MM.1S (cell line): ENCODE measurements around the gene SAMD4A.

ENCODE experiments used
- DNase-seq: peaks from one replicate; pipeline ENCODE4 v3.0.0-alpha.2; 2015
- H2AFZ ChIP-seq: fragments of 300-600 bp; sonication (generic); 2 replicates; pipeline ENCODE4 v1.6.0; 2016; ENCODE audit warnings: antibody characterized with exemption, low read length
- H3F3A ChIP-seq: fragments of 300-600 bp; sonication (generic); 2 replicates; pipeline ENCODE4 v1.6.1; 2016; ENCODE audit warnings: mild to moderate bottlenecking, antibody characterized with exemption, low read length, moderate library complexity, mixed read lengths; ENCODE audit not compliant: insufficient read depth
- H3K27ac ChIP-seq: fragments of 300-600 bp; sonication (generic); 2 replicates; pipeline ENCODE4 v1.5.1; 2016; ENCODE audit warnings: mild to moderate bottlenecking, low read length
- H3K27me3 ChIP-seq: fragments of 300-600 bp; sonication (generic); replicated peaks from 2 replicates; pipeline ENCODE4 v1.6.0; 2016; ENCODE audit warnings: low read length; ENCODE audit not compliant: insufficient read depth
- H3K36me3 ChIP-seq: fragments of 300-600 bp; sonication (generic); replicated peaks from 2 replicates; pipeline ENCODE4 v1.6.1; 2016; ENCODE audit warnings: mild to moderate bottlenecking, low read length, mixed read lengths; ENCODE audit not compliant: insufficient read depth
- H3K4me1 ChIP-seq: fragments of 300-600 bp; sonication (generic); 2 replicates; pipeline ENCODE4 v1.6.1; 2016; ENCODE audit warnings: low read length, mixed read lengths
- H3K4me2 ChIP-seq: fragments of 300-600 bp; sonication (generic); 2 replicates; pipeline ENCODE4 v1.6.0; 2016; ENCODE audit warnings: low read depth, low read length
- H3K4me3 ChIP-seq: fragments of 300-600 bp; sonication (generic); 2 replicates; pipeline ENCODE4 v1.5.1; 2016; ENCODE audit warnings: low read length, mixed read lengths
- H3K79me2 ChIP-seq: fragments of 300-600 bp; sonication (generic); 2 replicates; pipeline ENCODE4 v1.6.1; 2016; ENCODE audit warnings: mixed run types, low read length, mixed read lengths
- H3K9ac ChIP-seq: fragments of 300-600 bp; sonication (generic); 2 replicates; pipeline ENCODE4 v1.6.1; 2016; ENCODE audit warnings: low read length, mixed read lengths
- H3K9me2 ChIP-seq: fragments of 300-600 bp; sonication (generic); replicated peaks from 2 replicates; pipeline ENCODE4 v1.6.1; 2016; ENCODE audit warnings: mild to moderate bottlenecking, low read length, mixed read lengths; ENCODE audit not compliant: insufficient read depth
- H3K9me3 ChIP-seq: fragments of 300-600 bp; sonication (generic); replicated peaks from 2 replicates; pipeline ENCODE4 v1.6.1; 2016; ENCODE audit warnings: mild to moderate bottlenecking, low read length, mixed read lengths; ENCODE audit not compliant: insufficient read depth
- H4K20me1 ChIP-seq: fragments of 300-600 bp; sonication (generic); 2 replicates; pipeline ENCODE4 v1.6.1; 2016; ENCODE audit warnings: mild to moderate bottlenecking, low read length, moderate library complexity, mixed read lengths; ENCODE audit not compliant: insufficient read depth
- EZH2 ChIP-seq: fragments of 300-600 bp; sonication (generic); optimal IDR thresholded peaks from 2 replicates; pipeline ENCODE3; 2017; ENCODE audit warnings: low read depth, mild to moderate bottlenecking, antibody characterized with exemption, low read length, mixed read lengths
- EZH2phosphoT487 ChIP-seq: fragments of 300-600 bp; sonication (generic); IDR thresholded peaks from 2 replicates; pipeline ENCODE4 v1.6.1; 2018; ENCODE audit warnings: antibody characterized with exemption, low read length
- TF ChIP-seq, protein P1 (sequence below): fragments of 300-600 bp; sonication (generic); IDR thresholded peaks from 2 replicates; pipeline ENCODE4 v1.5.1; 2016; ENCODE audit warnings: antibody characterized with exemption, low read length, mixed read lengths

Gene SAMD4A

DNA sequence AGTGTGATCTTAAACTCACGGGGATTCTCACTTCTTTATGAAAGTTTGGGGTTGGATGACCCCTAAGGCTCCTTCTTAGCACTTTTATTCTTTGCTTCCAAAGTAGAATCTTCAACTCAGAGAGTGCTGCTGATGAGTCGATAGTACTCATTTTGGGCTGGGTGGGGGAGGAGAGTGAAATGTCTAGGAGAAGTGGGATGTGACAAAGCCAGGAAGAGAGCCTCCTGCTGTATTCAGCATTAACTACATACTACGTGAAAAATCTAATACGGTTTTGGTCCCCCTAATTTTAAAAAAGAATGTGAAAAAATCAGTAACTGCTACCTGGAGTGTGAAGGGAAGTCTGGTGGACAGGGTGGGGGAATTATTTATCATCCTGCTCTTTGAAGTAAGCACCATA, 148.3 kb downstream of the SAMD4A start:
- H2AFZ ChIP-seq = no peak overlapping the region
- H3K27me3 ChIP-seq = no peaks in the 10 kb centered on the region
- H3K4me2 ChIP-seq = no peak overlapping the region
- H4K20me1 ChIP-seq = no peaks in the 10 kb centered on the region
- TF ChIP-seq, protein P1, sequence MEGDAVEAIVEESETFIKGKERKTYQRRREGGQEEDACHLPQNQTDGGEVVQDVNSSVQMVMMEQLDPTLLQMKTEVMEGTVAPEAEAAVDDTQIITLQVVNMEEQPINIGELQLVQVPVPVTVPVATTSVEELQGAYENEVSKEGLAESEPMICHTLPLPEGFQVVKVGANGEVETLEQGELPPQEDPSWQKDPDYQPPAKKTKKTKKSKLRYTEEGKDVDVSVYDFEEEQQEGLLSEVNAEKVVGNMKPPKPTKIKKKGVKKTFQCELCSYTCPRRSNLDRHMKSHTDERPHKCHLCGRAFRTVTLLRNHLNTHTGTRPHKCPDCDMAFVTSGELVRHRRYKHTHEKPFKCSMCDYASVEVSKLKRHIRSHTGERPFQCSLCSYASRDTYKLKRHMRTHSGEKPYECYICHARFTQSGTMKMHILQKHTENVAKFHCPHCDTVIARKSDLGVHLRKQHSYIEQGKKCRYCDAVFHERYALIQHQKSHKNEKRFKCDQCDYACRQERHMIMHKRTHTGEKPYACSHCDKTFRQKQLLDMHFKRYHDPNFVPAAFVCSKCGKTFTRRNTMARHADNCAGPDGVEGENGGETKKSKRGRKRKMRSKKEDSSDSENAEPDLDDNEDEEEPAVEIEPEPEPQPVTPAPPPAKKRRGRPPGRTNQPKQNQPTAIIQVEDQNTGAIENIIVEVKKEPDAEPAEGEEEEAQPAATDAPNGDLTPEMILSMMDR = no peak
- TF ChIP-seq EZH2phosphoT487 = no peak
- TF ChIP-seq EZH2 = no peak
- DNase-seq = no peak
- no peak overlapping the region for H3K4me3 ChIP-seq
- no peaks in the 10 kb centered on the region for H3F3A ChIP-seq
- peaks cover 15% of the 10 kb centered on the region; the same call in 1 of the 2 replicates for H3K4me1 ChIP-seq
- H3K9me3 ChIP-seq = no peaks in the 10 kb centered on the region
- H3K27ac ChIP-seq = no peak overlapping the region
- H3K9ac ChIP-seq = no peak overlapping the region
- H3K36me3 ChIP-seq = no peaks in the 10 kb centered on the region
- no peaks in the 10 kb centered on the region for H3K79me2 ChIP-seq
- H3K9me2 ChIP-seq = no peaks in the 10 kb centered on the region

DNA sequence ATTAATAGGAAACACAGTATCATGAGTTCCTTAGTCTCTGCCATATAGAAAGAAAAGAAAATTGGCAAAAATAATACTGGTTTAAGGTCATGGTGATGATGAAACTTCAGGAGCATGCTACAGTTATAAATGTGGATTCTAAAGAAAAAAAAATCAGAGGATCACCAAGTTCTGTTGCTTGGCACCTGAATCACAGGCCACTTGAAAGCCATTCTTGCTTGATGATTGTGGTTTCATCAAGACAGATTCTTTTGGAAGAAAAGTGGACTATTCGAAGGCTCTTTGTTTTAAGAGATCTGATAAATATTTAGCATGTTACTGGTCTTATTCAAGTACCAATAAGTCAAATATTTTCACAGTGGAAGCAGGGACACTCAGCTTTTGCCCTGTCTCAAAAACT, 148.9 kb downstream of the SAMD4A start:
- Histone ChIP-seq H3F3A (no peaks in the 10 kb centered on the region), H4K20me1 (no peaks in the 10 kb centered on the region), H3K9me2 (no peaks in the 10 kb centered on the region), H3K9ac (no peak overlapping the region), H3K27ac (no peak overlapping the region), H3K9me3 (no peaks in the 10 kb centered on the region), H3K4me1 (peaks cover 15% of the 10 kb centered on the region; the same call in 1 of the 2 replicates), H3K4me2 (no peak overlapping the region), H3K27me3 (no peaks in the 10 kb centered on the region), H2AFZ (no peak overlapping the region), H3K79me2 (no peaks in the 10 kb centered on the region), H3K36me3 (no peaks in the 10 kb centered on the region), H3K4me3 (no peak overlapping the region)
- DNase-seq = no peak
- TF ChIP-seq, protein P1 = no peak
- TF ChIP-seq EZH2 = no peak
- TF ChIP-seq EZH2phosphoT487 = no peak

DNA sequence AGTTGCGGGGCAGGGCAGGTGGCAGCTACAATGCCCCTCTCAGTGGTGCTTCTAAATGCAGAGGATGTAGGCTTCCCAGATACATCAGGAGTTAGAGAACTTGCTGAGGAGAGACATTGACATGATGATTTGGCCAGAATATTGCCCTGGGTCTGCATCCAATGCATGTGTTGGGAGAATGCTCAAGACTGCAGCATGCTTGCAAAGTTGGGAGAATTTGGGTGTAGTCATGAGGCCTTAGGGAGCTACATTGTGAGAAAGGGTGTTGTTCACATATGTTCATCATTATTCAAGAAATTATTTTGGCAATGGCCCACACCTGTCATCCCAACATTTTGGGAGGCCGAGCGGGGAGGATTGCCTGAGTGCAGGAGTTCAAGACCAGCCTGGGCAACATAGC, 149.9 kb downstream of the SAMD4A start:
- DNase-seq = no peak
- H3K36me3 ChIP-seq = no peaks in the 10 kb centered on the region
- no peak overlapping the region for H2AFZ ChIP-seq
- no peak overlapping the region for H3K27ac ChIP-seq
- no peak overlapping the region for H3K9ac ChIP-seq
- H3K9me3 ChIP-seq = no peaks in the 10 kb centered on the region
- peaks cover 10% of the 10 kb centered on the region; the same call in 1 of the 2 replicates for H3K4me1 ChIP-seq
- no peak overlapping the region for H3K4me2 ChIP-seq
- no peaks in the 10 kb centered on the region for H3F3A ChIP-seq
- no peak overlapping the region for H3K4me3 ChIP-seq
- no peak for TF ChIP-seq EZH2
- no peak for TF ChIP-seq EZH2phosphoT487
- TF ChIP-seq, protein P1 = no peak
- H4K20me1 ChIP-seq = no peaks in the 10 kb centered on the region
- H3K9me2 ChIP-seq = no peaks in the 10 kb centered on the region
- H3K27me3 ChIP-seq = no peaks in the 10 kb centered on the region
- H3K79me2 ChIP-seq = no peaks in the 10 kb centered on the region
